Measurements from ENCODE around the gene PTGFRN.

DNA sequence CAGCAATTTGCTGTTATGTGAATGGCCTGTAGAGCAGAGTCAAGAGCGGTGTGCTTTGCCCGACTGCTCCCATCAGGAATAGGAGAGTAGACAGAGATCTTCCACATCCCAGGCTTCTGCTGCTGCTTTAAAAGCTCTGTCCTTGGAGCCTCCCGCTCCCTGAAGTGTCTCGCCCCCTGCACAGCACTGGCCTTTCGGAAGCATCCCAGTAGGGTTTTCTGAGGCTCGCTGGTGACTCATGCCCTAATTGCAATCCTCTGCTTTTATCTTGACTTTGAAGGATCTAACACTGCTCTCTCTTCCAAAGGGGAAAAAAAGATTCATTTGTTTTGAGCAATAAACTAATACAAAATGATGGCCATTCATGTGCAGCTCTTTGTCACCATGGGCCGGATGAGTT is 78.5 kb downstream of the PTGFRN start:
- TF ChIP-seq, protein P1, sequence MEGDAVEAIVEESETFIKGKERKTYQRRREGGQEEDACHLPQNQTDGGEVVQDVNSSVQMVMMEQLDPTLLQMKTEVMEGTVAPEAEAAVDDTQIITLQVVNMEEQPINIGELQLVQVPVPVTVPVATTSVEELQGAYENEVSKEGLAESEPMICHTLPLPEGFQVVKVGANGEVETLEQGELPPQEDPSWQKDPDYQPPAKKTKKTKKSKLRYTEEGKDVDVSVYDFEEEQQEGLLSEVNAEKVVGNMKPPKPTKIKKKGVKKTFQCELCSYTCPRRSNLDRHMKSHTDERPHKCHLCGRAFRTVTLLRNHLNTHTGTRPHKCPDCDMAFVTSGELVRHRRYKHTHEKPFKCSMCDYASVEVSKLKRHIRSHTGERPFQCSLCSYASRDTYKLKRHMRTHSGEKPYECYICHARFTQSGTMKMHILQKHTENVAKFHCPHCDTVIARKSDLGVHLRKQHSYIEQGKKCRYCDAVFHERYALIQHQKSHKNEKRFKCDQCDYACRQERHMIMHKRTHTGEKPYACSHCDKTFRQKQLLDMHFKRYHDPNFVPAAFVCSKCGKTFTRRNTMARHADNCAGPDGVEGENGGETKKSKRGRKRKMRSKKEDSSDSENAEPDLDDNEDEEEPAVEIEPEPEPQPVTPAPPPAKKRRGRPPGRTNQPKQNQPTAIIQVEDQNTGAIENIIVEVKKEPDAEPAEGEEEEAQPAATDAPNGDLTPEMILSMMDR (IDR thresholded peaks at IDR 0.05; ENCODE audit: control extremely low read depth in 1 of 3, insufficient read depth in 1 of 3, low read depth in 1 of 3, low read length in 3 of 3) = no peak
- TF ChIP-seq CREB1 (IDR thresholded peaks at IDR 0.05) (no peak), TAF7 (optimal IDR thresholded peaks at IDR 0.05; ENCODE audit: borderline replicate concordance, low read depth, low read length) (no peak), POLR2A (IDR thresholded peaks at IDR 0.05; ENCODE audit: control extremely low read depth in 1 of 2, low read depth in 2 of 2, low read length in 2 of 2) (no peak), RBBP5 (IDR thresholded peaks at IDR 0.05; ENCODE audit: borderline replicate concordance, low read depth, low read length) (no peak), EGR1 (IDR thresholded peaks at IDR 0.05; ENCODE audit: borderline replicate concordance, low read depth, low read length) (no peak), RAD21 (IDR thresholded peaks at IDR 0.05 in 1 of 2, conservative IDR thresholded peaks at IDR 0.05 in 1 of 2; ENCODE audit: low read depth in 2 of 2, low read length in 2 of 2) (no peak), GABPA (IDR thresholded peaks at IDR 0.05; ENCODE audit: borderline replicate concordance, insufficient read depth, low read length) (no peak), HDAC2 (IDR thresholded peaks at IDR 0.05; ENCODE audit: borderline replicate concordance in 1 of 2, low read depth in 2 of 2, low read length in 2 of 2) (no peak), POLR2AphosphoS5 (IDR thresholded peaks at IDR 0.05; ENCODE audit: low read depth, low read length) (no peak)

Data from H1 (cell line).